LNCAP (cell line): ENCODE measurements around the gene PPP1R14D.

Experiments
- CTCF ChIP-seq: fragments of 450-650 bp; IDR thresholded peaks from 2 replicates; pipeline ENCODE4 v1.5.1; 2017; ENCODE audit warnings: mild to moderate bottlenecking

Gene PPP1R14D

DNA sequence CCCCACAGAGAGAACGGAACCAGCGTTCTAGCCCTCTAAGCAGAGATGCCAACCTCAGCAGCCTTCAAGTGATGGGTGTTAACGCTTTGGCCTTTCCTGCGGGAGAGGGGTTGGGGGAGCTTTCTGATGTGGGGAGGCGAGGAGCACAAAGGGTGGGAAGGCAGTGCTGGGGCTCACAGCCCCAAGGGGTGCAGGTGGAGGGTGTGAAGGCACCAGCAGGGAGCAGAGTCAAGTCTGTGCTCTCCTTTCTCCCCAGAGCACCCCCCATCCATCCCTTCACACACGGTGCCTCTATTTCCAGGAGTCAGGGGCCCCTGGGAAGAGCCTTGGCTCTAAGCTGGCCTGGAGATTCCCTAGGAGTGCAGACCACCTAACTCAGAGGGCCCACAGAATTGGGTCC lies 54.6 kb downstream of the PPP1R14D start:
- TF ChIP-seq CTCF: no peak

GRCh38 chr15:40773496-40773895 lies 55.0 kb downstream of the PPP1R14D start:
- no peak for TF ChIP-seq CTCF

GRCh38 chr15:40772014-40772413 lies 56.5 kb downstream of the PPP1R14D start:
- no peak for TF ChIP-seq CTCF

DNA sequence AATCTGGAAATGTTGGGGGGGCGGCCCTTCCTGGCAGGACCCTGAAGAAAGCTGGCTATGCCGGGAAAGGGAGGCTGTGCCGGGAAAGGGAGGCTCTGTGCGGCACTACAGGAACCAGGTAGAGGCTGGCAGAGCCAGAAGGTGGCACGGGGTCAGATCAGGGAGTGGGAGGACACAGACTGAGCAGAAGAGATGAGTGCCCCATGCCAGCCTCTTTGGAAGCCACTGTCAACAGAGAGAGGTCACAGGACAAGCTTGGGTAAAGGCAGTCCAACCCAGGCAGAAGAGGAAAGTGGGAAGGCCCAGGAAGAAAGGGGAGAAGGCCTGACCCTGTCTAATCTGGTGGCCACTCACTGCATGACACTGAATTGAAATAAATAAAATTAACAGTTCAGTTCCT lies 57.3 kb downstream of the PPP1R14D start:
- TF ChIP-seq CTCF: no peak

DNA sequence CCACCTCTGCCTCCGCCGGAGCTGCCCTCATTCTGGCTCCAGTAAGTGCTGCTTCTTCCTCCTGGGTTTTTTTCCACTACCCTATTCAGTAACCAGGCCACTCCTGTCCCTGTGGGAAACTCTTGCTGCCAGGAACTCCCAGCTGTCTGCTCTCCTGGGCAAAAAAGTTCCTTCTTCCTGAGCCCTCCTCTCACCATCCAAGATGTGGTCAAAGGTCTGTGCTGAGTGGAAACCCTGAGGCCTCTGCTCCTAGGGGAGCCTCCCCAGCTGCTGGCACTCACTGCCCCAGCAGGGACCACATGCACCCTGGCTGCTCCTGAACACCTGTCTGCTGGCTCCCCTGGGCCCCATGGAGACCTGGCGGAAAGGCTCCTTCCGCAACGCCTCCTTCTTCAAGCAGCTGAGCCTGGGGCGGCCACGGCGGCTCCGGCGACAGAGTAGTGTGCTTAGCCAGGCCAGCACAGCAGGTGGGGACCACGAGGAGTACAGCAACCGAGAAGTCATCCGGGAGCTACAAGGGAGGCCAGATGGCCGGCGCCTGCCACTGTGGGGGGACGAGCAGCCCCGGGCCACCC lies 58.3 kb downstream of the PPP1R14D start:
- no peak for TF ChIP-seq CTCF

GRCh38 chr15:40769274-40770146 lies 59.0 kb downstream of the PPP1R14D start, which contains the start of gene C15orf62:
Gene C15orf62 (plus strand): TSS chr15:40769980. CDS start chr15:40770496, 516 bp downstream.
- TF ChIP-seq CTCF: no peak

GRCh38 chr15:40768521-40769273 lies 59.8 kb downstream of the PPP1R14D start:
- TF ChIP-seq CTCF: no peak
